Posterior vena cava (tissue), 2 donors: ENCODE results near the gene TEAD1. TPM values are rescaled to one million over a fixed set of nuclear protein-coding genes. Genes with fewer than 3 reads are reported as not detected.

Experiments used
- DNase-seq: peaks from one replicate; pipeline ENCODE4 v3.0.0-alpha.2; 2020; ENCODE audit warnings: low spot score
- intact Hi-C, 2 donors: fragments of 100-400 bp; cut with DNase I; formaldehyde crosslinking; loops; one replicate each; pipeline versions ENCODE4 v1.14.1 to v1.14.2; 2022 to 2023
- total RNA-seq, 2 donors: library from RNA; stranded (reverse); fragmentation: NEBNext Ultra II Directional; extraction: Animal tissue kit (Norgen Biotek cat#: 25700); gene quantifications; one replicate each; pipeline ENCODE4 v1.2.1, GENCODE V29; 2021
- donor health status: DM: yes; HTN: yes; CAD: no.
- donor health status: DM: yes; HTN: yes; CAD: no.

The TEAD1 gene
- total RNA-seq, 2 donors from 2014 or later = 56.5 to 59.2 TPM

DNA sequence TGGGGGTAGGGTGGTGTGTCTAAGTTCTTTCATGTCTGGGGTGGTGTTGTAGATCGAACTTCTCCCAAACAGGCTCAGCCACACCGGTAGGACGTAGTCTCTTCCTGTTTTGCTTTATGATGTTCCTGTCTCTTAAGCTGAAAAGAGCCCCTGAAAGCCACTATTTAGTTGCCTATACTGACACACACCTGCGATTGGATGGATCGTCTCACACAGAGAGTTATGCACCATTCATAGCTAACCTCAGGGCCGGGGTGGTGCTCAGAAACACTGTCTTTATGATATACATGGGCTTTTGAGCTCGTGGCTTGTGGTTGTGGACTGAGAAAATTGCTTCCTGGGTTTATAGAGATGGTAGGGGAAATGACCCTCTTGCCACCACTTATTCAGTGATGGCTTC is 137.6 kb downstream of the TEAD1 start:
- intact Hi-C loops = loop anchor here in 1 of 2 donors (10.0 kb wide), 1 partner anchor 137 kb away; the partner anchor contains the start of gene TEAD1
- DNase-seq = no peak

DNA sequence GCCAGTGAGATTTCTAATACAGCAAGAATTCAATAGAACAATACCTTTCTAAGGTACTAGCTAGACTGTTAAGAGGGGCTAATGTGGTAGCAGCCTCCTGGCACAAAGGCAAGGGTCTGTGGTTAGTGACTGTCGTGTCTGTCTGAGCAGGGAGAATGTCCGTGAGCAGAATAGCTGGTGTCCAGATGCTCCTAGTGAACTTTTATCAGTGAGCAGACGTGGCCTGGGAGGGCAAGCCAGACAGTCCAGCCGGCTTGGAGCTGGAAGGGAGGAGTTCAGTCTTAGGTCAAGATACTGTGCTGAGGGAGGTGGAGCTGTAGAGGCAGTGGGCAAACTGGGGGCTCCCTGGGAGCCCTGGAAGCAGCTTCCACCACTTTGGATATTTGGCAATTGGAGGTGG is 138.6 kb downstream of the TEAD1 start:
- DNase-seq = no peak
- intact Hi-C loops = loop anchor here in 1 of 2 donors (10.0 kb wide), 1 partner anchor 138 kb away; the partner anchor contains the start of gene TEAD1

DNA sequence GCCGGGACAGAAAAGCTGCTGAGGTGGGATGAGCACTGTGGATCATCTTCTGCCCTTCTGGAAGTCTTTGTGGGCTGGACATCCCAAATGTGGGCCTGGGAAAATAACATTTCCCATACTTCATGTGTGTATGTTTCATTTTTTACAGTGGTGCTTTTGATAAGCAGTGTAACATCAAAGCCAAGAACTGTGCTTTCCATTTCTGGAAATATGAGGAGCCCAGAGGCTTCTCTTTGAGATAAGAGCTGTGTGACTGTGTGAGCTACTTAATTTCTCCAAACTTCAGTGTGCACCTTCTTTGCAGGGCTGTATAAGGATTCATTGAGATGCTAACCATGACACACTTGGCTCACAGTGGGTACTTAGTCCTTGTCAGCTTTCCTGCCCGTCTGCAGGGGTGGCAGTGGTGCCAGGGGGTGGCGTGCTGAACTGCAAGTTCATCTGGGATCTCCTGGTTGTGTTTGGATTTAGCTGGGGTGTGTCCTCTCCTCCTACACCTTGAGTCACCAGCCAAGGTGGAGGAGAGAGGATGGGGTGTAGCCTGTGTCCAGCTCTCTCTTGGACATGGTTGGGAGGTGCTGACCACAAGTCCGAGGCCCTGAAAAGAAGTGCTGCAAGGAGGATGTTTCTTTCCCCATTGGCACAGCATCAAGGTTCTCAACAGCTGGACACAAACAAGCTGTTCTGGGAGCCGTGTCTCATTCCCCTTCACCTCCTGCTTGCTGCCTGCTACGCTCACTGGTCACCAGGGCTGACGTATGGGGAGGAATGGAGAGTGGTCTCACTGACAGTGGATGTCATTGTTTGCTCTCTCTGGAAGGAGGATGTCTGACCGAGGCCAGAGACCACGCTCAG is 139.4 kb downstream of the TEAD1 start:
- intact Hi-C loops = loop anchor here in 1 of 2 donors (10.0 kb wide), 1 partner anchor 139 kb away; the partner anchor contains the start of gene TEAD1
- no peak for DNase-seq

DNA sequence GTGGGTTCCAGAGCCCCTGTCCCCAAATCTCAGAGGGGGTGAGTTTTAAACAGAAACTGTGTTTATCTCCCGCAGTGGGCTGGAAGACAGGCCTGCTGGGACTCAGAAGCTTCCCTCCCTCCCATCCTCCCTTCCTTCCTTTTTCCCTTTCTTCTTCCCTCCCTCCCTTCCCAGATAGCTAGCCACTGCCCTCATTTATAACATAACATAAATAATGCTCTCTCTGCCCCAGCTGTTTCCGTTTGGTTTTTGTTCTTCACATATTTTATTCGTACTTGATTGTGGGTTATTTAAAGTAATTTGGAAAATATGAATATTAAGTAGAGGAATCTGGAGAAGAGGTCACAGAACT is 140.9 kb downstream of the TEAD1 start:
- intact Hi-C loops = loop anchor here in 1 of 2 donors (10.0 kb wide), 1 partner anchor 140 kb away; the partner anchor contains the start of gene TEAD1
- DNase-seq = no peak

DNA sequence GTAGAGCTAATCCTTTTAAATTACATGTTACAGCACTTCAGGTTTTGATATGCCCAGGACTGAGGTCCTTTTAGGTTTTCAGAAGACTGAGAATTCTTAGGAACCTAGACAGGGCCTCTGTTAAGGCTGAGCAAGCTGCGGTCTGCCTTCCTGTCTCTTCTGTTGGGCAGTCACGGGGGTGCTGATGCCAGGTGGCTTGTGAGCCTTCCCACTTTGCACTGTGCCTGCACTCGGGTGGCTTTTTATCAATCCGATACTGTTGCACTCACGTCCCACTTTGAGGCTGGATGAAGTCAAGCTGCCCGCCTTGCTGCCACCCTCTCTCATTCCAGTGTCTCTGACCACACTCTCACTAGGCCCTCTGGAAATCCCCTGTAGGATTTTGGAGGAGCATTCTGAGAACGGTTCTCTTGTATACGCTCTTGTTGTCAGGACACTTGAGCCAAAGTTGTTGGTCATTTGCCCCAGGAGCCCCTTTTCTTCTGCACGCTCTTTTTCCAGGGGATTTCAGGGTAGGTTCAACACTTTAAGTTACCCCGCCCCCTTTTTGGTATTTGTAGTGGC is 141.8 kb downstream of the TEAD1 start:
- no peak for DNase-seq
- intact Hi-C loops = loop anchor here in 1 of 2 donors (10.0 kb wide), 1 partner anchor 141 kb away; the partner anchor contains the start of gene TEAD1

DNA sequence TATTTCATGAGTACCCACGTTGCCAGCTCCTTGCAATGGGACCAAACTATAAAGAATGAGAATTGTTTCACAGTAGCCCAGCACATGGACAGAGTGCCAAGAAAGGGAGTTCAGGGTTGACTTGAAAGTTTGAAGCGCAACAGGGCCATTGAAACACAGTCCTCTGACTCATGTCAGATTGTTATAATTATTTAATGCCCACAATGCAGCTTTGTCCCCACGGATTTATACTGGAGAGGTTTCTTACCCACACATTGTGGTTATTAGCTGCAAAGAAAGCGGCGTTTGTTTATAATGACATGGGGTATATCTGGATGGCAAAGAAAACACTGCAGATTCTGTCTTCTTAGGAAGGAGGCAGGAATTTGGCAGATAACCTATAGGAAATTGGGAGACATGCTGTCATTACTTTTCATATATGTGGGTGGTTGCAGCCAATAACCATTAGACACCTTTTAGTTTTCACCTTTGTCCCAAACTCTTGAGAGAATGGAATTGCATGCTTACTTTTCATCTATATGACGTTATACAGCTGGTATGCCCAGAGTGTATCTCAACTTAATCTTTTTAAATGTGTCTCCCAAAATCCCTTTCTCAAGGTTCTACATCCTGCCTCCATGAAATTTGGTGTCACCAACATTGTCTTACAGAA is 143.6 kb downstream of the TEAD1 start:
- intact Hi-C loops = loop anchor here in 1 of 2 donors (10.0 kb wide), 1 partner anchor 143 kb away; the partner anchor contains the start of gene TEAD1
- no peak for DNase-seq

DNA sequence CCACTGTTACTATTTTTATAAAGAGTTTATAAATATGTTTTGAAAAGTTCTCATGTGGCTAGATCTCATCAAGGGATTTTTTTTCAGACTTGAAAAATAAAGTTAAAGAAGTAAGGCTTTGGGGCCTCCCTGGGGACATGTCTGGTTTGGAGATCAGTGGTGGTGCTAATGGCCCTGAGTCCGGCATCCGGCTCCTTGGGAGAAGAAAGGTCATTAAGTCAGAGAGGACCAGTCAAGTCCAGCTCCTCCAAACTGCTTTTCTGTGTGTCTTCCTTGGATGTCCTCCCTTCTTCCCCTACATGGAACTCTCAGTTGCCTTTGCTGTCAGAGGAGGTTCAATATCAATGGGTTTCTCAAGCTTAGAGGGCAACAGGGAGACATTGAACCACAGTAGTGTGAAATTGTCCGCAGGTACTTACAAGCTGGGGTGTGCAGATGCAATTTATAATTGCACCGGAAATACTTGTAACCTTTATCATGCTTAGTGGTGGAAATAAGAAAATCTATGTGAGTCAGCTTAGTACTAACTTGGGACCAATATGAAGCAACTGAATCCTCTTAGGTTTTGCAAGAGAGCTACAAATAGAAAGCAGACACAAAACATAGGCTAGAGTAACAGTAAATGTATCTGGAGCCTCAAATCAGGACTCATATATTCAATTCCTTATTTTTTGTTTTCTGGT is 144.3 kb downstream of the TEAD1 start:
- DNase-seq = no peak
- intact Hi-C loops = loop anchor here in 1 of 2 donors (10.0 kb wide), 1 partner anchor 144 kb away; the partner anchor contains the start of gene TEAD1

DNA sequence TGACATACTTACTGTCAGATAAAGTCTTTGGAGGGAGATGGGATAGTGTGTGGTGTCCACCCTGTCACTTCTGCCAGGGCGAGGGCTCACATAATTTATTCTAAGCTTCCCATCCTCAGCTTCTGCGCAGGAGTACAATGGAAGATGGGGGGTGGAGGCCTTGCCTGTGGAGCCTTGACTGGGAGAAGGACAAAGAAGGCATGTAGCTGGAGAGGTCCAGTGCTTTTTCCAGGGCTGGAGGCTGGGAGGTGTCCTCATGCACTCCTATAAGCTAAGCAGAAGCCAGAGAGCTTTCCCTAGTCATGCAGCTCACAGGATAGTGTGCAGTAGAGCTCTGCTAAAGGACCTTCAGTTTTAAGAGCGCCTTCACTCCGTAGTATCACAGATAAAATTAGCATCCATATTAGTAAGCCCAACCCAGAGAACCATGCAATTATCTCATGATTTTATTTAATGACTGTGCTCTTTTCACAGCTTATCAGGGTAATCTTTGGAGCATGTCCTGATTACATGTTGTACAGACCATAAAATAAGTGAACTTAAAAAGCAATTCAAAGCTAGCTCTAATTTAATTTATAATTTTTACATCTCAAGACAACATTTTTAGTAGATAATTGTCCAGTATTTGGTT is 148.3 kb downstream of the TEAD1 start:
- intact Hi-C loops = no loop called here

DNA sequence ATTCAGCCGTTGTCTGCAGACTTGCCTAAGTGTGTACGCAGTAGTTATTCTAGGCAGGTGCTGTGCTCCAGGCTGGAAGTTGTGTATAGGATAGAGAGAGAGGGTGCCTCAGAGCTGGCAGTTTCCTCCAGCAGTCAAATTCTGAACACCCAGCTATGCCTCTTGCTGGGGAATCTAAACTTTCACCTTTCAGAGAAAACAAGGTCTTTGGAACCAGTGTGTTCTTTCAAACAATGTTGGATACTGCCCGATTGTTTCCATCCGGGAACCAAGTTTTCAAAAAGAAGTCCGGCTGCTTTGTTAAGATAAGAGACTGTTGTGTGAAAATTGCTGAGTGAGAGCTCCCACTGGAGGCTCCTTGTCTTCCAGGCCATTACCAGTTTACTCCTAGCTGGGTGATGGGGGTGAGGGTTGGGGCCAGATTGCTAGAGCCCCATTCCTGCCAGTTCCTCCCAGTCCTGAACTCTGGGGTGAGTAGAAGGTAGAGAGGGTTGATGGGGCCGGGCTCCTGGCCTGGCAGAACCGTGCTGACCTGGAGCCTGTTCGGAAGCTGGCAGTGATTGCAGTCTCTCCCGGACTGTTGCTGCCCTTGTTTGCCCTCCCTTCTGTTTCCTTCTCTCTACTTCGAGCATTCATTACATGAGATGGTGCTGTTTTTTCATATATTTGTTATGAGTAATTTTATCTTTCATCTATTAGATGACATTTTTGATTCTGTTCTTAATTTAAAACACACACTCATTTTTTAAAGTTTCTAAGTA is 150.2 kb downstream of the TEAD1 start:
- intact Hi-C loops = no loop called here

More for the DNA sequence above, 148.3 kb downstream of the TEAD1 start:
- no peak for DNase-seq

DNA sequence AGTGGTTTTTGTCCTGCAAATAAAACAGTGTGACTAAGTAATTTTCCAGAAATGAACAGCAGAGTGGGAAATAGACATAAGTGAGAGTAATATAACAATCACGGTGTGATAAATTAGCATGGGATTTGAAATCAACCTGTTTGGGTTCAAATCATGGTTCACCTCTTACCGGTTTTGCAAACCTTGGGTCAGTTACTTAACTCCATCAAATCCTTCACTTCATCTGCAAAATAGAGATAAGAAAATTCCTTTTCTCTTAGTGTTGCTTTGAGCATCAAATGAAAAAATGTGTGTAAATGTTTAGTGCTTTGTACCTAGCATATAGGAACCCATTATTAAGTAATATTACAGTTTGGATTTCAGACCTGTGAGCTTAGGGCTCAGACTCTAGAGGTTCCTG is 152.2 kb downstream of the TEAD1 start:
- intact Hi-C loops = no loop called here
- DNase-seq = no peak

More for the DNA sequence above, 150.2 kb downstream of the TEAD1 start:
- no peak for DNase-seq

DNA sequence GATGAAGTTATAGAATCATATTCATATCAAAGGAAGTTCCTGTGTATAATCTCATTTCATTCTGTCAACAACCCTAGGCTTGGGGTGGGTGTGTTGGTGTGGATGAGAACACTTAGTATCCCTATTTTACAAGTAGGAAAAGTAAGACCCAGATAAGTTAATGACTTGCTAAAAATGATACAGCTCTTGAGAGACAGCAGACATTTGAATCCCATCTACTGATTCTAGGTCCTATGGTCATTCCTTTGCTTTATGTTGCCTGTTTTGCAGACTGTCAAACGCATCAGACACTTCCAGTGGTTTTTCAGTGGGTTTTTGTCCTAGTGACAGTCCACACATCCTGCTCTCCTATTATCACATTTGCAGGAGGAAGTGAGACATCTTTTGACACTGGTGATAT is 153.1 kb downstream of the TEAD1 start:
- intact Hi-C loops = no loop called here
- DNase-seq = no peak

DNA sequence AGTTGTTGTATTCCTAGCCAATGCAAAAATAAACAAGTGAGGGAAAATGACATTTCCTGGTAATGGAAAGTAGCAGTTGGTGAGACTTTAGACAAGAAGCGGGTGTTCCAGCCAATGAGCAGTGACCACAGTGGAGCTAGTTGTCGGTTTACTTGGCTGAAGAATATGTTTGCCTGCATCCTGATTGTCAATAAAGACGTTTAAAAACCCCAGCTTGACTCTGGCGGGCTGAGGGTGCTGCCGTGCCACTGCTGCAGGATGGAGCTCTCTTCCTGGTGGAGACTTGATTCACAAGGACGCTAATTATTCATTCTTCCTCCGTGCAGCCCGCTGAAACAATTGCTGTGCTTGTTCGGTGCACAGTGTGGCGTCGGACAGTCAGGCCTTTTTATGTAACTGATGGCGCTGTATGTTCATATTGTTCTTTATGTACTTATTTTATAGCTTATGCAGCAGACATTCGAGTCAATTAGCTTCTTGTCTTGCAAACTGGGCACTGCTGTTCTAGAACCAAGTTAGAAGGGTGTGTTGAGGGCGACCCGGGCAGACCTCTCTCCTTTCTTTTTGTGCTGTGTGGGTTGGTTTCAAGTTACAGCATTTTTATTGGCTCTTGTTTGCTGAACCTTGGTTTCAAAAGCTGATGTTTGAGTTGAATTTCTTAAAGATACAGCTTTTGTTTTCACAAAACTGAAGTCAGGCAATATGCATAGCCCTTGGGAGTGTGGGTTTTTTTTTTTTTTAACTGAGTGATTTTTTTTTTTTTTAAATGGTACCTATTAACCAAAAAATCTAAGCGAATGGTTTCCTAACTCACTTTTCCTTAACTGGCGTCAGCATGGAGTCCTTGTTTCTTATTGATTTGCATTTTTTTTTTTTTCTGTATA is 153.9 kb downstream of the TEAD1 start:
- DNase-seq = no peak

DNA sequence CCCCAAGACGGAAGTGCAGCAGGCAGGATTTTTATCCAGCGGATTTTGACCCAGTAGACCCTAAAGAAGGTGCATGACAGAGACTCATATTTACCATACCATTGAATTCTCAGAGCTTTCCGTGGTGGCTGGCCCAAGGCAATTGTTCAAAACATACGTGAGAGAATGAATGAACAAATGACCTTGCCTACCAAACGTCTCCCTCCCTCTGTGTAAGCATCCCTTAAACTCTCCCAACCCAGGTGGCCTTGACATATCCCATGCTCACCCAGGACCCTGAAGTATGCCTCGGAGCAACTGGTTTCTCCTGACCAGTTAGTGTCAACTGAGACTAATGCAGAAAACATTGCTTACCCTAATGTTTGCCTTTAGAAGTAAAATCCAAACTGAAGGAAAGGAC is 154.9 kb downstream of the TEAD1 start:
- DNase-seq = no peak

More for the DNA sequence above, 153.9 kb downstream of the TEAD1 start:
- intact Hi-C loops = no loop called here

DNA sequence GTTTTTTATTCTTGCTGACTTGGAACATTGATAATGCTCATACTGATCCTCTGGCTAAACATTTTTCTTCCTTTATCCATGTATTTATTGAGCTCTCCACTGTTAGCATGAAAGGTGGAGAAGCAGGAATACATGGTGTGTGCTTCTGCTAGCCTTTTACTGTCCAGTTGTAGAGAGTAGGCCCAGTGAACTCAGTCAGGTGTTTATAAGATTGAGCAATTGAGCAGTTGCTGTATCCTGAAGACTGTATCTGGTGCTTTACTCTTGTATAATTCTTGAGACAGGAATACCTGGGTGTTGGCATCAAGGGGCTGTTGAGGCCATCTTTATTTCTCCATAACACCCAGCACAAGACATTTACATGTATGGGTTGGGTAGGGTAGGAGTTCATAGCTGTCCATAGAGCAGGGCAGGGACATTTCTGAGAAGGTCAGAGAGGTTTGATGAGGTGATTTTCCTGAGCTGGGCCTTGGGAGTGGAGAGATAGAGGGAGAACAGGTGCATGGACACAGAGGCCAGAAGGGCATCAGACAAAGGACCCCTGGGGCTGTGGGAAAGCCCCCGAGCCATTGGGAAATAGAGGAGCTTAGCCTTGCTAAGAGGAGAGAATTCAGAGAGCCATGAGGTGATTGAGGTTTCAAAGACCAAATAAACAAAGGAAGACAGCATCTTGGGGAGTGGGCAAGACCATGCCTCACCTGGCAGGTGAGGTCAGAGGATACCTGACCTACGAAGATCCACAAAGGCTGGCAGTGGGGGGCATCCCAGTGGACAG is 155.5 kb downstream of the TEAD1 start:
- intact Hi-C loops = no loop called here
- no peak for DNase-seq

More for the DNA sequence above, 154.9 kb downstream of the TEAD1 start:
- intact Hi-C loops = no loop called here

DNA sequence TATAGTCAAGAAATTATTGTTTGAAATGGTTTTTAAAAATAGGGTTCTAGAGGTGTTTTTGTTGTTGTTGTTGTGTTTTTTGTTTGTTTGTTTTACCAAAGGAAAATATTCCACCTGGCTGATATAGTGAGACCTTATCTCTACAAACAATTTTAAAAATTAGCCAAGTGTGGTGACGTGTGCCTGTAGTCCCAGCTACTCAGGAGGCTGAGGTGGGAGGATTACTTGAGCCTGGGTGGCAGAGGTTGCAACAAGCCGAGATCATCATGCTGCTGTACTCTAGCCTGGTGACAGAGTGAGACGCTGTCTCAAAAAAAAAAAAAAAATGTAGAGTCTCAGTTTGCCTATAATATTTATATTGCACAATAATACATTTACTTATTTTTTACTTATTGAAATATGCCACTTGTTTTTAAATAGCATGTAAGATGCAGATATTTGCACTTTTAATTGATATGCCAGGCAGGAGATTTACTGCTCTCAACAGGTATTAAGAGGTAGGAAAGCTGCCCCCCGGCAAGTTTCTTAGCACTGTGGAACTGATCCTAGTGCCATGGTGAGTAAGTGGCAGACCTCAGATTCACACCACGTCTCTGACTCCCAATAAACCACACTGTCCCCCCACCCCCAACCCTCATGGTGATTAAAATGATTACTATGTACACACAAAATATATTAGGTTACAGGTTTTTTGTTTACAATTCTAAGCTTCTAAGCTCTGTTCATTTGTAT is 157.4 kb downstream of the TEAD1 start:
- DNase-seq = no peak
- intact Hi-C loops = no loop called here
